Measurements from ENCODE around the gene DPH3. TPM values are rescaled to one million over a fixed set of nuclear protein-coding genes. Genes with fewer than 3 reads are reported as not detected.

Gene DPH3
- total and polyA plus RNA-seq, 7 donors: 23.5 to 108 (median 51.4) TPM

GRCh38 chr3:16286161-16286560, 21.4 kb upstream of the DPH3 start:
- intact Hi-C loops (cut with DNase I): no loop called here
- H3K27ac ChIP-seq: peak overlapping the region; percentile 80
- H3K9me3 ChIP-seq: no peaks in the 10 kb centered on the region
- H3K4me1 ChIP-seq: peaks cover 39% of the 10 kb centered on the region
- DNase-seq: no peak
- no peaks in the 10 kb centered on the region for H3K27me3 ChIP-seq (ENCODE audit: insufficient read depth in 3 of 3, low read length in 2 of 3)
- H3K4me3 ChIP-seq: no peak overlapping the region
- peaks cover 5 to 12% of the 10 kb centered on the region in 2 donors for H3K36me3 ChIP-seq (ENCODE audit: insufficient read depth in 1 of 2, low read depth in 1 of 2)
- no peak for TF ChIP-seq CTCF (IDR thresholded peaks at IDR 0.05)
- peak; percentile 59 to 84 (median 76) for ATAC-seq
- WGBS, 3 donors: 46 to 86% (median 60%) methylated on average over 3 of the region's 3 CpGs

GRCh38 chr3:16284633-16285032, 19.9 kb upstream of the DPH3 start:
- no peaks in the 10 kb centered on the region for H3K27me3 ChIP-seq (ENCODE audit: insufficient read depth in 3 of 3, low read length in 2 of 3)
- peaks cover 5 to 12% of the 10 kb centered on the region in 2 donors for H3K36me3 ChIP-seq (ENCODE audit: insufficient read depth in 1 of 2, low read depth in 1 of 2)
- ATAC-seq (no peak), DNase-seq (no peak)
- H3K4me1 ChIP-seq: peaks cover 38% of the 10 kb centered on the region
- 97 to 100% (median 98%) methylated on average over 1 of the region's 1 CpG for WGBS, 3 donors
- TF ChIP-seq CTCF (IDR thresholded peaks at IDR 0.05): no peak
- H3K9me3 ChIP-seq: no peaks in the 10 kb centered on the region
- H3K27ac ChIP-seq: no peak overlapping the region
- intact Hi-C loops (cut with DNase I): no loop called here
- H3K4me3 ChIP-seq: no peak overlapping the region

GRCh38 chr3:16280671-16281070, 15.9 kb upstream of the DPH3 start:
- no peak overlapping the region for H3K4me3 ChIP-seq
- no peak for TF ChIP-seq CTCF (IDR thresholded peaks at IDR 0.05)
- peaks cover 39% of the 10 kb centered on the region for H3K4me1 ChIP-seq
- no peaks in the 10 kb centered on the region for H3K27me3 ChIP-seq (ENCODE audit: insufficient read depth in 3 of 3, low read length in 2 of 3)
- DNase-seq (no peak), ATAC-seq (no peak)
- H3K9me3 ChIP-seq: no peaks in the 10 kb centered on the region
- H3K36me3 ChIP-seq (ENCODE audit: insufficient read depth in 1 of 2, low read depth in 1 of 2): peaks cover 5 to 12% of the 10 kb centered on the region in 2 donors
- intact Hi-C loops (cut with DNase I): no loop called here
- WGBS, 3 donors: 85 to 91% (median 88%) methylated on average over 2 of the region's 2 CpGs
- H3K27ac ChIP-seq: no peak overlapping the region

- H3K4me3 ChIP-seq: no peak overlapping the region
- 23 to 45% (median 25%) methylated on average over 3 of the region's 3 CpGs for WGBS, 3 donors
- no peaks in the 10 kb centered on the region for H3K27me3 ChIP-seq (ENCODE audit: insufficient read depth in 3 of 3, low read length in 2 of 3)
- DNase-seq (no peak), ATAC-seq (peak; percentile 70 to 94 (median 82))
- H3K4me1 ChIP-seq: peaks cover 31% of the 10 kb centered on the region
- H3K9me3 ChIP-seq: no peaks in the 10 kb centered on the region
- intact Hi-C loops (cut with DNase I): no loop called here
- no peak for TF ChIP-seq CTCF (IDR thresholded peaks at IDR 0.05)
- H3K27ac ChIP-seq: peak overlapping the region; percentile 78
- peaks cover 5 to 25% of the 10 kb centered on the region in 2 donors for H3K36me3 ChIP-seq (ENCODE audit: insufficient read depth in 1 of 2, low read depth in 1 of 2)
Measured at GRCh38 chr3:16279010-16279801, 14.5 kb upstream of the DPH3 start.

Measured in psoas muscle (tissue), 8 donors.